Common myeloid progenitor, CD34-positive (primary cell): ENCODE measurements around the gene NEDD9.
A peak's percentile ranks its signal among the peaks of the same experiment; 100 is the strongest.

Source experiments
- CTCF ChIA-PET: fragments of 350-600 bp; sonication (Branson Sonifier 250); formaldehyde crosslinking; loops from one replicate; lab custom pipeline; 2021; ENCODE audit warnings: antibody characterized with exemption; lab: Charles Lee
- POLR2A ChIA-PET: fragments of 350-600 bp; sonication (Branson Sonifier 250); formaldehyde crosslinking; loops from one replicate; lab custom pipeline; 2021; ENCODE audit warnings: antibody characterized with exemption; lab: Charles Lee
- DNase-seq, 3 donors: peaks; one replicate each; pipeline versions ENCODE4 v3.0.0 to v3.0.0-alpha.2; 2013
- H3K27ac ChIP-seq, 2 experiments: 1 replicate in 1 of 2; 2 replicates in 1 of 2; pipeline ENCODE4 v1.7.0; 2013; ENCODE audit warnings: inconsistent platforms in 2 of 2, low read length in 2 of 2, mild to moderate bottlenecking in 2 of 2, low read depth in 1 of 2, moderate library complexity in 1 of 2; ENCODE audit not compliant: severe bottlenecking in 2 of 2, insufficient read depth in 1 of 2, poor library complexity in 1 of 2
- H3K27me3 ChIP-seq, 5 experiments: replicated peaks in 2 of 5; 1 replicate in 3 of 5; 2 replicates in 2 of 5; pipeline versions ENCODE4 v1.6.1 to v1.7.0; 2013; ENCODE audit warnings: low read length in 4 of 5, mild to moderate bottlenecking in 2 of 5, moderate library complexity in 2 of 5, inconsistent platforms in 1 of 5; ENCODE audit not compliant: insufficient read depth in 5 of 5, control insufficient read depth in 4 of 5
- H3K36me3 ChIP-seq, 4 experiments: 1 replicate in 2 of 4; 2 replicates in 2 of 4; pipeline versions ENCODE4 v1.6.1 to v1.7.0; 2013; ENCODE audit warnings: low read length in 3 of 4, control low read depth in 1 of 4, mild to moderate bottlenecking in 1 of 4; ENCODE audit not compliant: control insufficient read depth in 4 of 4, insufficient read depth in 4 of 4
- H3K4me1 ChIP-seq, 4 experiments: 1 replicate in 3 of 4; 2 replicates in 1 of 4; pipeline versions ENCODE4 v1.6.1 to v1.7.1; 2013; ENCODE audit warnings: low read length in 3 of 4, mild to moderate bottlenecking in 3 of 4, control low read depth in 1 of 4, inconsistent platforms in 1 of 4, moderate library complexity in 1 of 4; ENCODE audit not compliant: control insufficient read depth in 4 of 4, insufficient read depth in 4 of 4; ENCODE audit errors: control extremely low read depth in 1 of 4
- H3K4me3 ChIP-seq, 7 experiments: 1 replicate in 4 of 7; 2 replicates in 3 of 7; pipeline versions ENCODE4 v1.5.1 to v1.7.0; 2013; ENCODE audit warnings: mild to moderate bottlenecking in 7 of 7, low read length in 6 of 7, moderate library complexity in 6 of 7, inconsistent platforms in 2 of 7, low read depth in 2 of 7, control low read depth in 1 of 7; ENCODE audit not compliant: insufficient read depth in 4 of 7, control insufficient read depth in 1 of 7; ENCODE audit errors: extremely low read depth in 1 of 7
- H3K9me3 ChIP-seq, 5 experiments: 1 replicate in 4 of 5; 2 replicates in 1 of 5; pipeline versions ENCODE4 v1.6.1 to v1.7.1; 2013; ENCODE audit warnings: low read length in 4 of 5, mild to moderate bottlenecking in 2 of 5, inconsistent platforms in 1 of 5, low read depth in 1 of 5, moderate library complexity in 1 of 5; ENCODE audit not compliant: control insufficient read depth in 4 of 5, insufficient read depth in 2 of 5; ENCODE audit errors: control extremely low read depth in 1 of 5
- WGBS: methylation state at CpG from one replicate; pipeline ENCODE4 v1.1.5; 2013; ENCODE audit not compliant: insufficient coverage; 5-methylcytosine and 5-hydroxymethylcytosine counted together

Gene NEDD9

DNA sequence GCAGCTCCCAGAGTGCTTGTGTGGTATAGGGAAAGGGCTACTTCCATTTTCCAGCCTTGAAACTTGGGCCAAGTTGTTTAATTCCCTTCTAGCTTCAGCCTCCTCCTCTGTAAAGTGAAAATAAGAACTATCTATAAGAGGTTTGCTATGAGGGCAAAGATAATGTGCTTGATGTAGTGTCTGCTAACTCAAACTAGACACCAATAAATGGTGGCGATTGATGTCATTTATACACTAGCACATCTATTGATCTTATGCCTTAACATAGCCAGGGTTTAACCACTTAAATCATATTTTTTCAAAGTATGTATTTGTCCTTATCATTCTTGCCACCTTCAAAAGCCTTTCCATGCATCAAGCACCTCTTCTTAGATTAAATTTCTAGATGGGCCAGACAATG lies 55.2 kb downstream of the NEDD9 start:
- Histone ChIP-seq H3K27ac (no peak overlapping the region), H3K4me3 (no peak overlapping the region), H3K9me3 (peaks cover 0 to 7% (median 0%) of the 10 kb centered on the region in 5 experiments), H3K27me3 (no peaks in the 10 kb centered on the region), H3K4me1 (peaks cover 0 to 3% (median 0%) of the 10 kb centered on the region in 4 experiments), H3K36me3 (no peaks in the 10 kb centered on the region)
- POLR2A ChIA-PET: no interaction called here
- no peak for DNase-seq
- no CpG with 5 or more reads among the region's 1 CpG for WGBS
- CTCF ChIA-PET: interaction anchor here (0.6 to 9.6 kb wide), 6 partner anchors 9 to 413 kb away, joined by 3 to 103 read pairs (median 4); no protein-coding TSS in a partner anchor

DNA sequence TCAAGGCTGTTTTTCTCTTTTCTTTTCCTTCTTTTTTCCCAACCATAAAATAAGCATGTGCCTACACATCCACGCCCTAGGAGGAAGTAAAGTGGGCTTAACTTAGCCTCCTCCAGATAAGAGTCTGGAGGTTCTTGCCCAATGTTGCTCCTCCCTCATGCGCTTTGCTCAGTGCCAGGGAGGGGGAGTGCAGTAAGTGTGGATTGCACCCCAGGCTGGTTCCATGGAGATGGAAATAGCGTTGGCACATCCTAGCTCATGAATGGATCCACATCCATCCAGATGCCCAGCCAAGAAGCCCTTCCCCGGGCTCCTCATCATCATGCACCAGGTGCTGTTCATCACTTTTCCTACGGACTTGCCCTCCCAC lies 58.2 kb downstream of the NEDD9 start:
- Histone ChIP-seq H3K4me1 (peaks cover 0 to 3% (median 0%) of the 10 kb centered on the region in 4 experiments), H3K9me3 (no peaks in the 10 kb centered on the region), H3K4me3 (no peak overlapping the region), H3K27me3 (no peaks in the 10 kb centered on the region), H3K27ac (no peak overlapping the region), H3K36me3 (no peaks in the 10 kb centered on the region)
- POLR2A ChIA-PET: no interaction called here
- no peak for DNase-seq
- CTCF ChIA-PET: interaction anchor here (0.7 to 9.6 kb wide), 4 partner anchors 17 to 1464 kb away, joined by 3 to 103 read pairs (median 6); no protein-coding TSS in a partner anchor
- 94% methylated on average over 5 of the region's 5 CpGs for WGBS

GRCh38 chr6:11172501-11173327 lies 59.8 kb downstream of the NEDD9 start:
- H3K27me3 ChIP-seq: no peaks in the 10 kb centered on the region
- ChIA-PET POLR2A (no interaction called here), CTCF (interaction anchor here (0.8 to 9.6 kb wide), 16 partner anchors 8 to 1117 kb away, joined by 3 to 103 read pairs (median 4); partner anchors contain the start of genes EDN1 and NEDD9)
- DNase-seq: peak; percentile 56 to 76 (median 71)
- no peaks in the 10 kb centered on the region for H3K36me3 ChIP-seq
- peak overlapping the region in 1 of 7 experiments; percentile 36 for H3K4me3 ChIP-seq
- H3K9me3 ChIP-seq: no peaks in the 10 kb centered on the region
- WGBS: 14% methylated on average over 15 of the region's 17 CpGs
- H3K27ac ChIP-seq: no peak overlapping the region
- H3K4me1 ChIP-seq: peaks cover 0 to 3% (median 0%) of the 10 kb centered on the region in 4 experiments

- H3K36me3 ChIP-seq: no peaks in the 10 kb centered on the region
- H3K4me3 ChIP-seq: no peak overlapping the region
- CTCF ChIA-PET: interaction anchor here (0.6 to 9.6 kb wide), 23 partner anchors 8 to 1118 kb away, joined by 3 to 103 read pairs (median 4); partner anchors contain the start of genes EDN1 and NEDD9
- DNase-seq: no peak
- WGBS: 95% methylated on average over 13 of the region's 13 CpGs
- no peaks in the 10 kb centered on the region for H3K27me3 ChIP-seq
- H3K27ac ChIP-seq: no peak overlapping the region
- peaks cover 0 to 3% (median 0%) of the 10 kb centered on the region in 4 experiments for H3K4me1 ChIP-seq
- no peaks in the 10 kb centered on the region for H3K9me3 ChIP-seq
- POLR2A ChIA-PET: no interaction called here
Measured at GRCh38 chr6:11171952-11172351, 60.5 kb downstream of the NEDD9 start.

DNA sequence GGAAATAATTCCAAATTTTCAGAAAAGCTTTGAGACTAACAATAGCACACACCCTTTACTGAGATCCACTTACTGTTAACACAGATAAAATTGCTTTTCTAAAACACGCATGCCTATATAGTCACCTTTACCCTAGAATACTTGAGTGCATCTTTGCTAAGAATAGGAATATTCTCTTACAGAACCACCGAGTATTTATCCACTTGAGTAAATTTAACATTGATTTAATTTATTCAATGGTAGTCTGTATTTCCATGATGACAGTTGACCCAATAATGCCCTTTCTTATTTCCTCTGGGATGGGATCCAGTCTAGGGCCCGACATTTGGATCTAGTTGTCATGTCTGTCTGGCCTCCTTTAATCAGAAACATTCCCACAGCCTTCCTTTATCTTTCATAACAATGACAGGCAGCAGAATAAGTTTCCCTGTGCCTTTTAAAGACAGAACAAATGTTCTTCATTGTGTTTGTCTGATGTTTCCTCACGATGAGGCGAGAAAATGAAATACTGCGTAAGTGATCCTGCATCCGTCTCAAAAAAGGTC lies 64.3 kb downstream of the NEDD9 start:
- H3K9me3 ChIP-seq: no peaks in the 10 kb centered on the region
- CTCF ChIA-PET: interaction anchor here (0.7 to 1.5 kb wide), 3 partner anchors 9 to 34 kb away, joined by 3 to 5 read pairs (median 4); no protein-coding TSS in a partner anchor
- 97% methylated on average over 5 of the region's 7 CpGs for WGBS
- no peaks in the 10 kb centered on the region for H3K36me3 ChIP-seq
- POLR2A ChIA-PET: no interaction called here
- DNase-seq: no peak
- no peak overlapping the region for H3K27ac ChIP-seq
- no peaks in the 10 kb centered on the region for H3K27me3 ChIP-seq
- H3K4me3 ChIP-seq: no peak overlapping the region
- H3K4me1 ChIP-seq: peaks cover 0 to 3% (median 0%) of the 10 kb centered on the region in 4 experiments

DNA sequence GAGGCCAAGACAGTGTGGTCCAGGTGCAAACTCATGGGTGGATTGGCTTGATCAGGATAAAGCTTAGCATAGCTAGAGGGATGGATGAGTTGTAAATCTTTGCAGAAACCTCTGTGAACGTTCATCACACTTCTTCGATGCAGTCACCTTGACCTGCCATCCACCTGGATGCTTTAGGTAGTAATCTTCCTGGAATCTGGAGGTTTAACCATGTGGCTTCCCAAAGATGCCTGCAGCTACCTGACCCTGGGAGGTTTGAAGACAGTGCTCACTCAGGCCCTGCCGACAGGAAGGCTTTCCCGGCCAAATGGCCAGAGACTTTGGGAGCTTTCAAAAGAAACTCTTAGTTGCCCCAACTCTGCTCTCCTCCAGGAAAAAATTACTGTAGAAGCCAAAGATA lies 65.5 kb downstream of the NEDD9 start:
- CTCF ChIA-PET: interaction anchor here (1.0 to 1.5 kb wide), 4 partner anchors 10 to 330 kb away, joined by 3 to 5 read pairs (median 4); no protein-coding TSS in a partner anchor
- DNase-seq: no peak
- no peak overlapping the region for H3K4me3 ChIP-seq
- no peaks in the 10 kb centered on the region for H3K9me3 ChIP-seq
- no peaks in the 10 kb centered on the region for H3K4me1 ChIP-seq
- POLR2A ChIA-PET: no interaction called here
- no peaks in the 10 kb centered on the region for H3K36me3 ChIP-seq
- no peak overlapping the region for H3K27ac ChIP-seq
- H3K27me3 ChIP-seq: no peaks in the 10 kb centered on the region
- 71% methylated on average over 4 of the region's 4 CpGs for WGBS
